Esophagus muscularis mucosa (tissue), 4 donors: Measurements from ENCODE around the gene CLEC1A.

Source experiments
- CTCF ChIP-seq, 3 experiments: fragments of 200-600 bp in 2 of 3; fragments of 450-650 bp in 1 of 3; sonication (generic) in 2 of 3; IDR thresholded peaks; one replicate each; pipeline ENCODE4 v1.5.1; 2017 to 2019; ENCODE audit warnings: antibody characterized with exemption in 3 of 3, mild to moderate bottlenecking in 2 of 3, moderate library complexity in 1 of 3
- EP300 ChIP-seq: sonication (generic); formaldehyde crosslinking; IDR thresholded peaks from one replicate; pipeline ENCODE4 v1.6.1; 2017; ENCODE audit warnings: antibody characterized with exemption
- POLR2A ChIP-seq: fragments of 450-650 bp; IDR thresholded peaks from one replicate; pipeline ENCODE4 v1.6.1; 2017; ENCODE audit warnings: antibody characterized with exemption, moderate library complexity, mild to moderate bottlenecking, low read depth

- TF ChIP-seq CTCF (IDR thresholded peaks at IDR 0.05) = no peak
- TF ChIP-seq POLR2A = no peak
- TF ChIP-seq EP300 = no peak
Observed at GRCh38 chr12:10110256-10110844, 11.6 kb upstream of the CLEC1A start.
